Loucy (cell line): ENCODE data around the gene HCN1.

Source experiments
- H2AFZ ChIP-seq: fragments of 200-600 bp; sonication (generic); 2 replicates; pipeline ENCODE4 v1.6.0; 2016; ENCODE audit warnings: antibody characterized with exemption, mild to moderate bottlenecking, low read length, moderate library complexity
- H3F3A ChIP-seq: fragments of 200-600 bp; 2 replicates; pipeline ENCODE4 v1.6.0; 2016; ENCODE audit warnings: antibody characterized with exemption, low read depth, mild to moderate bottlenecking
- H3K27me3 ChIP-seq: fragments of 200-600 bp; sonication (generic); 2 replicates; pipeline ENCODE4 v1.6.1; 2014; ENCODE audit warnings: low read length, mild to moderate bottlenecking; ENCODE audit not compliant: insufficient read depth, poor library complexity, severe bottlenecking
- H3K36me3 ChIP-seq: fragments of 200-600 bp; sonication (generic); 2 replicates; pipeline ENCODE4 v1.6.1; 2016; ENCODE audit warnings: low read length; ENCODE audit not compliant: insufficient read depth
- H3K4me1 ChIP-seq: fragments of 200-600 bp; sonication (generic); 2 replicates; pipeline ENCODE4 v1.5.1; 2014; ENCODE audit warnings: low read length, mild to moderate bottlenecking; ENCODE audit not compliant: insufficient read depth, poor library complexity, severe bottlenecking
- H3K4me2 ChIP-seq: fragments of 200-600 bp; sonication (generic); 2 replicates; pipeline ENCODE4 v1.6.0; 2014; ENCODE audit warnings: antibody characterized with exemption, low read length, low read depth, mild to moderate bottlenecking; ENCODE audit not compliant: poor library complexity, severe bottlenecking
- H3K4me3 ChIP-seq: fragments of 200-600 bp; sonication (generic); 2 replicates; pipeline ENCODE4 v1.5.1; 2014; ENCODE audit warnings: low read length, mild to moderate bottlenecking, mixed read lengths; ENCODE audit not compliant: poor library complexity, severe bottlenecking
- H3K79me2 ChIP-seq: fragments of 200-600 bp; sonication (generic); 2 replicates; pipeline ENCODE4 v1.6.1; 2014; ENCODE audit warnings: low read length; ENCODE audit not compliant: insufficient read depth
- H3K9ac ChIP-seq: fragments of 200-600 bp; sonication (generic); 2 replicates; pipeline ENCODE4 v1.6.0; 2014; ENCODE audit warnings: mild to moderate bottlenecking, low read depth, low read length, moderate library complexity; ENCODE audit not compliant: poor library complexity, severe bottlenecking
- H3K9me2 ChIP-seq: fragments of 200-600 bp; sonication (generic); replicated peaks from 2 replicates; pipeline ENCODE4 v1.6.1; 2016; ENCODE audit warnings: low read depth, low read length, mixed read lengths
- H3K9me3 ChIP-seq: fragments of 200-600 bp; sonication (generic); 2 replicates; pipeline ENCODE4 v1.6.1; 2014; ENCODE audit warnings: mild to moderate bottlenecking, antibody characterized with exemption, low read length, low read depth; ENCODE audit not compliant: insufficient read depth
- H4K20me1 ChIP-seq: fragments of 200-600 bp; sonication (generic); 2 replicates; pipeline ENCODE4 v1.6.0; 2014; ENCODE audit warnings: antibody characterized with exemption, low read length, mild to moderate bottlenecking; ENCODE audit not compliant: insufficient read depth, poor library complexity, severe bottlenecking
- EZH2phosphoT487 ChIP-seq: fragments of 200-600 bp; IDR thresholded peaks from 2 replicates; pipeline ENCODE4 v1.6.1; 2018; ENCODE audit warnings: antibody characterized with exemption, mild to moderate bottlenecking, moderate library complexity, borderline replicate concordance
- TF ChIP-seq, protein P1 (sequence below): fragments of 200-600 bp; sonication (generic); conservative IDR thresholded peaks from 2 replicates; pipeline ENCODE4 v1.5.1; 2014; ENCODE audit warnings: mild to moderate bottlenecking, antibody characterized with exemption, low read length

The HCN1 gene

DNA sequence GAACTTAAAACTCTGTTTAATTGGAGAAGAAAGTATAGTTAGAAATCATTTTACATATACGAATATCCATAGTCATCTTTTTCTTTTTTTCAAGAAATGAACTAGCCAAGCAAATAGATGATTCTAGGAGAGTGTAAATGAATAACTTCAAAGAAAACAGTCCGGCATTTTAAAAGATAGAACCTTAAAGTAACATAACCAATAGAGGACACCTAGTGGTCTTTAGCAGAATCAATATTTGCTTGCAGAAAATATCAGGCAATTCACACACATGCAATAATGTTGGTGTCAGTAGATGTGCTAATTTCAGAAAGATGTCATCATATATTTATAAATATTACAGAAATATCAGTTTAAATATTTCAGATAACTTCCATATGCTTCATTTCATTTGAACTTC, 57.1 kb downstream of the HCN1 start:
- TF ChIP-seq EZH2phosphoT487, result no peak
- TF ChIP-seq, protein P1, sequence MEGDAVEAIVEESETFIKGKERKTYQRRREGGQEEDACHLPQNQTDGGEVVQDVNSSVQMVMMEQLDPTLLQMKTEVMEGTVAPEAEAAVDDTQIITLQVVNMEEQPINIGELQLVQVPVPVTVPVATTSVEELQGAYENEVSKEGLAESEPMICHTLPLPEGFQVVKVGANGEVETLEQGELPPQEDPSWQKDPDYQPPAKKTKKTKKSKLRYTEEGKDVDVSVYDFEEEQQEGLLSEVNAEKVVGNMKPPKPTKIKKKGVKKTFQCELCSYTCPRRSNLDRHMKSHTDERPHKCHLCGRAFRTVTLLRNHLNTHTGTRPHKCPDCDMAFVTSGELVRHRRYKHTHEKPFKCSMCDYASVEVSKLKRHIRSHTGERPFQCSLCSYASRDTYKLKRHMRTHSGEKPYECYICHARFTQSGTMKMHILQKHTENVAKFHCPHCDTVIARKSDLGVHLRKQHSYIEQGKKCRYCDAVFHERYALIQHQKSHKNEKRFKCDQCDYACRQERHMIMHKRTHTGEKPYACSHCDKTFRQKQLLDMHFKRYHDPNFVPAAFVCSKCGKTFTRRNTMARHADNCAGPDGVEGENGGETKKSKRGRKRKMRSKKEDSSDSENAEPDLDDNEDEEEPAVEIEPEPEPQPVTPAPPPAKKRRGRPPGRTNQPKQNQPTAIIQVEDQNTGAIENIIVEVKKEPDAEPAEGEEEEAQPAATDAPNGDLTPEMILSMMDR, result peak; percentile 41
- no peaks in the 10 kb centered on the region for H3F3A ChIP-seq
- no peaks in the 10 kb centered on the region for H3K36me3 ChIP-seq
- no peaks in the 10 kb centered on the region for H3K79me2 ChIP-seq
- H4K20me1 ChIP-seq, result no peaks in the 10 kb centered on the region
- H3K4me1 ChIP-seq, result no peaks in the 10 kb centered on the region
- H3K4me2 ChIP-seq, result no peak overlapping the region
- H3K9ac ChIP-seq, result no peak overlapping the region
- H3K9me2 ChIP-seq, result no peaks in the 10 kb centered on the region
- H2AFZ ChIP-seq, result no peak overlapping the region
- no peaks in the 10 kb centered on the region for H3K9me3 ChIP-seq
- no peak overlapping the region for H3K4me3 ChIP-seq
- no peaks in the 10 kb centered on the region for H3K27me3 ChIP-seq

DNA sequence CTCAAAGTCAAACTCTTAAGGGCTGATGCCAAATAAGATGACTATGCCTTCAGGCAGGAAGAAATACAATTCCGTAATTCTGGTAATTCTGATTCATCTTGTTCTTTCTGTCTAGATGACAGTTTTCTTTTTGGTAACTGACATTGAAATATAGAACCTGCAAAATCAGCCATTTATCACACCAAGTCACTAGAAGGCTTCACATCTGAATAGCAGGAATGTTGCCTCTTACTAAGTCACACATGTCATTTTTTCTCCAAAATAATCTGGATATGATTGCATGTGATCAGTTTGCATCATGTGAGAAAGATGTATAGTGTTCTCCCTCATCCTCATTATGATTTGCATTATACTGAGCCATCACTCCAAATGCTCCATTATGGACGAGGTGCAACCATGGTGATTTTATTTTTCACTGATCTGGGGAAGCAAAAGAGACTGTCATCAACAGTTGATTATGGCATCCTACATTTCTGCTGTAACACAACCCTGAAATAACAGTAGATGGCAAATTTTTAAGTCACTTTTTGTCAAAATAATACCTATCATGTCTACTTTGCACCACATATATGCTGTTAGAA, 69.0 kb downstream of the HCN1 start:
- H3K4me1 ChIP-seq, result no peaks in the 10 kb centered on the region
- H3K36me3 ChIP-seq, result no peaks in the 10 kb centered on the region
- H3K27me3 ChIP-seq, result no peaks in the 10 kb centered on the region
- H3K9me3 ChIP-seq, result no peaks in the 10 kb centered on the region
- TF ChIP-seq EZH2phosphoT487, result no peak
- TF ChIP-seq, protein P1, result no peak
- no peak overlapping the region for H3K9ac ChIP-seq
- no peak overlapping the region for H3K4me2 ChIP-seq
- H3K9me2 ChIP-seq, result no peaks in the 10 kb centered on the region
- H3F3A ChIP-seq, result no peaks in the 10 kb centered on the region
- no peak overlapping the region for H2AFZ ChIP-seq
- no peak overlapping the region for H3K4me3 ChIP-seq
- H4K20me1 ChIP-seq, result no peaks in the 10 kb centered on the region
- H3K79me2 ChIP-seq, result no peaks in the 10 kb centered on the region

DNA sequence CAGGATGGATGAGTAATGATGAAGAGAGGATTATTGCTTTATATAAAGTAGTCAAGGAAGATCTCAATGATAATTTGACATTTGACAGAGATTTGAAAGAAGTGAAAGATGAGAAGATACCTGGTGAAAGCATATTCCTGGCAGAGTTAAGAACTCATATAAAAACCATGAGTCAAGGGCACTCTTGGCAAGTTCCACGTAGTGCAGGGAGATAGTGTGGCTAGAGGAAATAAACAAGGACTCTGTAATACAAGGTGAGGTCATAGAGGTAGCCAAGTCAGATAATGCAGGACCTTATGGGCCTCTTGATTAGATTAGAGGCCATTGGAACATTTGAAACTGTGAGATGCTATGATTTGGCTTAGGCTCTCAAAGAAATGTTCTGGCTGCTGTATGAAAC, 72.3 kb downstream of the HCN1 start:
- Histone ChIP-seq H3K9ac (no peak overlapping the region), H3K36me3 (no peaks in the 10 kb centered on the region), H2AFZ (no peak overlapping the region), H3K4me1 (no peaks in the 10 kb centered on the region), H3K9me3 (no peaks in the 10 kb centered on the region), H3F3A (no peaks in the 10 kb centered on the region), H3K27me3 (no peaks in the 10 kb centered on the region), H4K20me1 (no peaks in the 10 kb centered on the region), H3K4me2 (no peak overlapping the region), H3K4me3 (no peak overlapping the region), H3K9me2 (no peaks in the 10 kb centered on the region), H3K79me2 (no peaks in the 10 kb centered on the region)
- TF ChIP-seq EZH2phosphoT487, result no peak
- TF ChIP-seq, protein P1, result no peak
